H9 (cell line): ENCODE measurements around the gene CDK12. TPM values are rescaled to one million over a fixed set of nuclear protein-coding genes. Genes with fewer than 3 reads are reported as not detected.

ENCODE experiments used
- DNase-seq: peaks from one replicate; pipeline ENCODE4 v3.0.0-alpha.2; 2017
- H2AFZ ChIP-seq: one replicate; pipeline ENCODE4 v1.6.1; 2013; ENCODE audit warnings: mild to moderate bottlenecking, low read length, control low read depth, moderate library complexity
- H2AK5ac ChIP-seq: 2 replicates; pipeline ENCODE4 v1.6.1; 2013; ENCODE audit warnings: low read length, control low read depth, mixed read lengths; ENCODE audit not compliant: insufficient read length
- H2BK120ac ChIP-seq: one replicate; pipeline ENCODE4 v1.6.1; 2013; ENCODE audit warnings: low read depth, mild to moderate bottlenecking, low read length, control low read depth, inconsistent platforms; ENCODE audit not compliant: poor library complexity, severe bottlenecking
- H2BK12ac ChIP-seq: 2 replicates; pipeline ENCODE4 v1.6.1; 2013; ENCODE audit warnings: low read length, control low read depth, mixed read lengths, low read depth; ENCODE audit not compliant: insufficient read length
- H2BK15ac ChIP-seq: 2 replicates; pipeline ENCODE4 v1.6.1; 2013; ENCODE audit warnings: low read depth, low read length, control low read depth
- H2BK20ac ChIP-seq: one replicate; pipeline ENCODE4 v1.6.1; 2013; ENCODE audit warnings: low read depth, mild to moderate bottlenecking, low read length, control low read depth, inconsistent platforms; ENCODE audit not compliant: poor library complexity, severe bottlenecking
- H2BK5ac ChIP-seq: 2 replicates; pipeline ENCODE4 v1.6.1; 2013; ENCODE audit warnings: low read length, control low read depth, mixed read lengths; ENCODE audit not compliant: insufficient read length
- H3K14ac ChIP-seq: 2 replicates; pipeline ENCODE4 v1.6.1; 2013; ENCODE audit warnings: low read length, control low read depth; ENCODE audit not compliant: insufficient read depth
- H3K18ac ChIP-seq: 2 replicates; pipeline ENCODE4 v1.6.1; 2013; ENCODE audit warnings: low read depth, mild to moderate bottlenecking, mixed read lengths, low read length, control low read depth; ENCODE audit not compliant: insufficient read length
- H3K23ac ChIP-seq: 2 replicates; pipeline ENCODE4 v1.6.1; 2013; ENCODE audit warnings: low read length, control low read depth, mixed read lengths, low read depth; ENCODE audit not compliant: insufficient read length
- H3K23me2 ChIP-seq: 2 replicates; pipeline ENCODE4 v1.6.1; 2013; ENCODE audit warnings: low read depth, mild to moderate bottlenecking, mixed read lengths, low read length, control low read depth; ENCODE audit not compliant: insufficient read length, poor library complexity, severe bottlenecking
- H3K27ac ChIP-seq: 2 replicates; pipeline ENCODE4 v1.5.1; 2013; ENCODE audit warnings: low read length, control low read depth, mixed read lengths, low read depth; ENCODE audit not compliant: insufficient read length
- H3K27me3 ChIP-seq: 2 replicates; pipeline ENCODE4 v1.6.1; 2013; ENCODE audit warnings: low read length, control low read depth, inconsistent platforms; ENCODE audit not compliant: insufficient read depth
- H3K4ac ChIP-seq: 2 replicates; pipeline ENCODE4 v1.6.1; 2013; ENCODE audit warnings: low read depth, mild to moderate bottlenecking, control low read depth, inconsistent platforms, low read length, moderate library complexity
- H3K4me1 ChIP-seq: 2 replicates; pipeline ENCODE4 v1.6.1; 2013; ENCODE audit warnings: low read length, control low read depth, inconsistent platforms; ENCODE audit not compliant: insufficient read depth
- H3K4me2 ChIP-seq: 2 replicates; pipeline ENCODE4 v1.6.1; 2013; ENCODE audit warnings: low read length, control low read depth, mixed read lengths; ENCODE audit not compliant: insufficient read length, insufficient read depth
- H3K56ac ChIP-seq: 2 replicates; pipeline ENCODE4 v1.6.1; 2013; ENCODE audit warnings: low read depth, mild to moderate bottlenecking, mixed read lengths, low read length, control low read depth; ENCODE audit not compliant: insufficient read length
- H3K79me1 ChIP-seq: 2 replicates; pipeline ENCODE4 v1.6.1; 2013; ENCODE audit warnings: low read depth, mild to moderate bottlenecking, moderate library complexity, low read length, control low read depth, inconsistent platforms; ENCODE audit not compliant: insufficient read depth, poor library complexity, severe bottlenecking
- H3K79me2 ChIP-seq: 2 replicates; pipeline ENCODE4 v1.6.1; 2013; ENCODE audit warnings: low read length, control low read depth, inconsistent platforms; ENCODE audit not compliant: insufficient read depth
- H3K9ac ChIP-seq: 2 replicates; pipeline ENCODE4 v1.6.1; 2013; ENCODE audit warnings: low read length, control low read depth, mixed read lengths; ENCODE audit not compliant: insufficient read length; ENCODE audit errors: extremely low read depth
- H3K9me3 ChIP-seq: one replicate; pipeline ENCODE4 v1.6.1; 2013; ENCODE audit warnings: low read depth, low read length, inconsistent platforms; ENCODE audit not compliant: control insufficient read depth
- H3T11ph ChIP-seq: one replicate; pipeline ENCODE4 v1.6.1; 2013; ENCODE audit warnings: mild to moderate bottlenecking, low read length, control low read depth, inconsistent platforms
- H4K20me1 ChIP-seq: one replicate; pipeline ENCODE4 v1.6.1; 2013; ENCODE audit not compliant: control insufficient read depth, insufficient read length, insufficient read depth
- H4K5ac ChIP-seq: 2 replicates; pipeline ENCODE4 v1.6.1; 2013; ENCODE audit warnings: low read depth, mild to moderate bottlenecking, mixed read lengths, low read length, control low read depth; ENCODE audit not compliant: insufficient read length
- H4K8ac ChIP-seq: replicated peaks from 2 replicates; pipeline ENCODE4 v1.6.1; 2013; ENCODE audit warnings: low read length, control low read depth, mixed read lengths, low read depth; ENCODE audit not compliant: insufficient read length
- H4K91ac ChIP-seq: 2 replicates; pipeline ENCODE4 v1.6.1; 2013; ENCODE audit warnings: low read depth, mild to moderate bottlenecking, moderate library complexity, mixed read lengths, low read length, control low read depth; ENCODE audit not compliant: insufficient read length
- H3K27ac Mint-ChIP-seq, 3 experiments: 2 replicates in 2 of 3; 3 replicates in 1 of 3; pipeline ENCODE4 v1.8.0; 2020 to 2021; ENCODE audit warnings: mixed read lengths in 3 of 3, mild to moderate bottlenecking in 1 of 3, moderate library complexity in 1 of 3
- H3K27me3 Mint-ChIP-seq: 2 replicates; pipeline ENCODE4 v1.8.0; 2021; ENCODE audit warnings: low read depth, mild to moderate bottlenecking, moderate library complexity, mixed read lengths
- H3K36me3 Mint-ChIP-seq, 3 experiments: 2 replicates in 2 of 3; 3 replicates in 1 of 3; pipeline ENCODE4 v1.8.0; 2020 to 2021; ENCODE audit warnings: low read depth in 3 of 3, mixed read lengths in 3 of 3; ENCODE audit not compliant: insufficient read depth in 1 of 3
- H3K4me1 Mint-ChIP-seq, 2 experiments: 2 replicates each; pipeline ENCODE4 v1.8.0; 2020; ENCODE audit warnings: mixed read lengths in 2 of 2
- H3K4me3 Mint-ChIP-seq, 2 experiments: 2 replicates in 1 of 2; 3 replicates in 1 of 2; pipeline ENCODE4 v1.8.0; 2020 to 2021; ENCODE audit warnings: mild to moderate bottlenecking in 2 of 2, mixed read lengths in 2 of 2, moderate library complexity in 1 of 2
- H3K9me3 Mint-ChIP-seq, 2 experiments: 2 replicates in 1 of 2; 3 replicates in 1 of 2; pipeline ENCODE4 v1.8.0; 2020; ENCODE audit warnings: mild to moderate bottlenecking in 2 of 2, mixed read lengths in 2 of 2, moderate library complexity in 1 of 2
- WGBS: extraction: QIAGEN DNeasy Blood & Tissue Kit; methylation state at CpG from one replicate; pipeline ENCODE4 v1.1.7; 2013; ENCODE audit warnings: missing lambda C conversion rate, low lambda C conversion rate, mixed read lengths; ENCODE audit not compliant: insufficient read length; ENCODE audit errors: extremely low coverage; 5-methylcytosine and 5-hydroxymethylcytosine counted together
- total RNA-seq: library from RNA; stranded (reverse); gene quantifications from 2 replicates; pipeline ENCODE4 v1.2.1, GENCODE V29; 2021
- TF ChIP-seq, protein P1 (sequence below): fragments of 200-600 bp; sonication (generic); conservative IDR thresholded peaks from 3 replicates; pipeline ENCODE4 v1.8.0; 2021; ENCODE audit warnings: antibody characterized with exemption, mild to moderate bottlenecking

The CDK12 gene
- total RNA-seq, 1 experiment from 2014 or later = 87.6 TPM

DNA sequence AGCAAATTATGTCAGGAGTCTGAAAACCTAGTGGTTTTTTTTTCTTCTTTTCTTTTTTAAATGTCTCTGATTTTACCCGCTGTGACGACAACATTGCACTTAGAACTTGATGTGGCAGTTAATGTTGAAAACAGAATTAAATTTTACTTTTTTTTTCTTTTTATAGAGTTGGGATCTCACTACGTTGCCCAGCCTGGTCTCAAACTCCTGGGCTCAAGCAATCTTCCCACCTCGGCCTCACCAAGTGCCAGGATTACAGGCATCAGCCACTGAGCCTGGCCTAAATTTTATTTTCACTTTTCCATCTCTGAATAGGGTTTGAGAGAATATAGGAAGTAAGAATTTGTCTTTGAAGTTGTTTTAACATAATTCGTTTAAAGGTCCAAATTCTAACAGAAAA, 52.6 kb downstream of the CDK12 start:
- H3K36me3 Mint-ChIP-seq = peaks cover 39 to 92% (median 89%) of the 10 kb centered on the region in 3 experiments
- Histone ChIP-seq H4K20me1 (no peaks in the 10 kb centered on the region), H4K91ac (no peak overlapping the region), H4K8ac (no peak overlapping the region), H3T11ph (no peak overlapping the region), H3K9ac (no peak overlapping the region), H3K14ac (no peak overlapping the region), H3K79me1 (no peaks in the 10 kb centered on the region), H3K79me2 (no peaks in the 10 kb centered on the region), H3K4ac (no peak overlapping the region), H3K4me1 (no peaks in the 10 kb centered on the region), H3K27me3 (no peaks in the 10 kb centered on the region), H3K23me2 (no peaks in the 10 kb centered on the region), H2BK12ac (no peak overlapping the region), H2BK15ac (no peak overlapping the region), H3K18ac (no peak overlapping the region), H2AFZ (no peak overlapping the region), H3K9me3 (no peaks in the 10 kb centered on the region), H2AK5ac (no peak overlapping the region), H4K5ac (no peak overlapping the region), H2BK20ac (no peak overlapping the region), H2BK5ac (no peak overlapping the region), H3K27ac (no peak overlapping the region), H3K56ac (no peak overlapping the region), H3K4me2 (no peak overlapping the region), H3K23ac (no peak overlapping the region), H2BK120ac (no peak overlapping the region)
- no CpG with 5 or more reads among the region's 5 CpGs for WGBS
- no peak for DNase-seq
- no peak overlapping the region for H3K4me3 Mint-ChIP-seq
- no peaks in the 10 kb centered on the region; a peak in 1 of 5 replicates for H3K9me3 Mint-ChIP-seq
- TF ChIP-seq, protein P1, sequence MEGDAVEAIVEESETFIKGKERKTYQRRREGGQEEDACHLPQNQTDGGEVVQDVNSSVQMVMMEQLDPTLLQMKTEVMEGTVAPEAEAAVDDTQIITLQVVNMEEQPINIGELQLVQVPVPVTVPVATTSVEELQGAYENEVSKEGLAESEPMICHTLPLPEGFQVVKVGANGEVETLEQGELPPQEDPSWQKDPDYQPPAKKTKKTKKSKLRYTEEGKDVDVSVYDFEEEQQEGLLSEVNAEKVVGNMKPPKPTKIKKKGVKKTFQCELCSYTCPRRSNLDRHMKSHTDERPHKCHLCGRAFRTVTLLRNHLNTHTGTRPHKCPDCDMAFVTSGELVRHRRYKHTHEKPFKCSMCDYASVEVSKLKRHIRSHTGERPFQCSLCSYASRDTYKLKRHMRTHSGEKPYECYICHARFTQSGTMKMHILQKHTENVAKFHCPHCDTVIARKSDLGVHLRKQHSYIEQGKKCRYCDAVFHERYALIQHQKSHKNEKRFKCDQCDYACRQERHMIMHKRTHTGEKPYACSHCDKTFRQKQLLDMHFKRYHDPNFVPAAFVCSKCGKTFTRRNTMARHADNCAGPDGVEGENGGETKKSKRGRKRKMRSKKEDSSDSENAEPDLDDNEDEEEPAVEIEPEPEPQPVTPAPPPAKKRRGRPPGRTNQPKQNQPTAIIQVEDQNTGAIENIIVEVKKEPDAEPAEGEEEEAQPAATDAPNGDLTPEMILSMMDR = no peak
- no peaks in the 10 kb centered on the region for H3K27me3 Mint-ChIP-seq
- no peaks in the 10 kb centered on the region for H3K4me1 Mint-ChIP-seq
- no peak overlapping the region for H3K27ac Mint-ChIP-seq
